ENCODE data around the gene LSM12. TPM values are rescaled to one million over a fixed set of nuclear protein-coding genes. Genes with fewer than 3 reads are reported as not detected.
A peak's percentile ranks its signal among the peaks of the same experiment; 100 is the strongest.

LSM12 gene
- total and polyA plus RNA-seq, 2 of the 8 experiments (the other 6 are each of a cell fraction or from before 2014, with no cell fraction given), result 69.8 to 142 TPM

DNA sequence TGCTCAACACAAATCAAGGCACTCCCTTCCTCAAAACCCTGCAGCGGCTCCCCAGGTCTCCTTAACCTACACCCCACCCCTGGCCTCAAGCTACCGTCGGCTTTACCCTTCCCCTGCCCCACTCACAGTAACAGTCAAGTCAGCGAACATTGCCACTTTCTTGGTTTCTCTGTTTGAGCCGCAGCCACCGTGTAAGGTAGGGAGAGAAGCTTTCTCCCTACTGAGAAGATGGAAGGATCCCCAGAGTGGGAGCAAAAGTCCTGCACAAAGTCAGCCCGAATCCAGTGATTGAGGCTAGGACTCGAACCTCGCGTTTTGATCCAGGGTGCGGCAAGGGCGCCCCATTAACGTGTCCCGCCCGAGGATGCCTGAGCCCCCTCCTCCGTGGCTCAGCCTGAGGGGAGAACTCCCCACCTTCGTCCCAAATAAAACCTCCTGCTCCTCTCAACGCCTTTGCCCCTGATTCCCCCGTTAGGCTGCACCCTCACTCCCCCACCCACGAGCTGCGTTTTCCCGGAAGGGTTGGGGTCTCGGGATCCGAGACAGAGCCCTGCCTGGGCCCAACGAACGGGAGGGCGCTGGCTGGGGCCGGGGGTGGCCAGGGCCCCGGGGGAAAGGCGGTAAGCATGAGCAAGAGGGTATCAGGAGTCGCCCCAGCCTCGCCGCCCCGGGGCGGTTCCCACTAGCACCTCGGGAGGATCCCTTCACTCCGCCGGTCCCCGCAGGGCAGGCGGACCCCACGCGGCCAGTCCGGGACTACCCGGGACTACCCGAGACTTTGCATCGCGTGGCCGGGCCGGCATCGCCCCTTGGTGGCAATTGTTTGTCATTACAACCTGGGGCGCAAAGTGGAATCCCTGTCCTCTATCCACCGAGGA, 72.0 kb downstream of the LSM12 start (continued):
- TF ChIP-seq, protein P1, sequence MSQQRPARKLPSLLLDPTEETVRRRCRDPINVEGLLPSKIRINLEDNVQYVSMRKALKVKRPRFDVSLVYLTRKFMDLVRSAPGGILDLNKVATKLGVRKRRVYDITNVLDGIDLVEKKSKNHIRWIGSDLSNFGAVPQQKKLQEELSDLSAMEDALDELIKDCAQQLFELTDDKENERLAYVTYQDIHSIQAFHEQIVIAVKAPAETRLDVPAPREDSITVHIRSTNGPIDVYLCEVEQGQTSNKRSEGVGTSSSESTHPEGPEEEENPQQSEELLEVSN (IDR thresholded peaks at IDR 0.05), result peak; percentile 28; the same call in 1 of the 2 replicates
- peak; percentile 57; the same call in 1 of the 2 replicates for TF ChIP-seq CHD2 (IDR thresholded peaks at IDR 0.05; ENCODE audit: low read length)
- peak; percentile 83 for TF ChIP-seq KDM4A (IDR thresholded peaks at IDR 0.05; ENCODE audit: low read depth, low read length, severe bottlenecking)
- TF ChIP-seq ASH2L (IDR thresholded peaks at IDR 0.05; ENCODE audit: low read length), result peak; percentile 65
- TF ChIP-seq SUZ12 (IDR thresholded peaks at IDR 0.05; ENCODE audit: low read length), result peak; percentile 39; the same call in 1 of the 2 replicates
- no peak for TF ChIP-seq CBX5 (IDR thresholded peaks at IDR 0.05; ENCODE audit: low read depth, low read length)
- TF ChIP-seq RAD21 (IDR thresholded peaks at IDR 0.05 in 1 of 2, conservative IDR thresholded peaks at IDR 0.05 in 1 of 2; ENCODE audit: low read depth in 2 of 2, low read length in 2 of 2), result peak; percentile 91 to 94
- peak; percentile 92 for TF ChIP-seq BACH1 (IDR thresholded peaks at IDR 0.05; ENCODE audit: low read length)
- TF ChIP-seq KDM5A (IDR thresholded peaks at IDR 0.05; ENCODE audit: low read length), result no peak
- no peak for TF ChIP-seq TEAD4 (IDR thresholded peaks at IDR 0.05; ENCODE audit: low read depth, low read length)

All from H1 (cell line).